HL-60 (cell line): ENCODE measurements around the gene NPTXR.
A peak's percentile ranks its signal among the peaks of the same experiment; 100 is the strongest.

Experiments
- DNase-seq, 2 experiments: peaks; one replicate each; pipeline ENCODE4 v3.0.0-alpha.2; 2010 to 2020; ENCODE audit warnings: low read depth in 1 of 2, low spot score in 1 of 2
- H3K27ac ChIP-seq: fragments of 250-450 bp; sonication (Bioruptor Pico); replicated peaks from 2 replicates; pipeline ENCODE4 v1.5.1; 2020; ENCODE audit warnings: mild to moderate bottlenecking, moderate library complexity
- H3K27me3 ChIP-seq: fragments of 250-450 bp; sonication (Bioruptor Pico); 2 replicates; pipeline ENCODE4 v1.5.1; 2021; ENCODE audit warnings: mild to moderate bottlenecking, moderate library complexity; ENCODE audit not compliant: insufficient read depth, poor library complexity, severe bottlenecking
- H3K4me3 ChIP-seq: replicated peaks from 2 replicates; pipeline ENCODE4 v1.5.1; 2011; ENCODE audit warnings: mild to moderate bottlenecking, control low read depth, low read length; ENCODE audit not compliant: insufficient read depth
- GABPA ChIP-seq: IDR thresholded peaks from 2 replicates; pipeline ENCODE4 v1.6.1; 2012; ENCODE audit warnings: low read depth
- POLR2AphosphoS5 ChIP-seq: IDR thresholded peaks from 2 replicates; pipeline ENCODE4 v1.6.1; 2012; ENCODE audit warnings: low read depth
- SPI1 ChIP-seq: IDR thresholded peaks from 2 replicates; pipeline ENCODE4 v1.6.1; 2012; ENCODE audit warnings: low read depth, mild to moderate bottlenecking, borderline replicate concordance
- TF ChIP-seq, protein P1 (sequence below): IDR thresholded peaks from one replicate; pipeline ENCODE4 v1.5.1; 2011; ENCODE audit warnings: low read length, control low read depth, inconsistent platforms; ENCODE audit not compliant: insufficient read depth
- TF ChIP-seq, protein P2 (sequence below): IDR thresholded peaks from 2 replicates; pipeline ENCODE4 v1.6.1; 2012; ENCODE audit warnings: low read depth; ENCODE audit not compliant: insufficient replicate concordance

Gene NPTXR

DNA sequence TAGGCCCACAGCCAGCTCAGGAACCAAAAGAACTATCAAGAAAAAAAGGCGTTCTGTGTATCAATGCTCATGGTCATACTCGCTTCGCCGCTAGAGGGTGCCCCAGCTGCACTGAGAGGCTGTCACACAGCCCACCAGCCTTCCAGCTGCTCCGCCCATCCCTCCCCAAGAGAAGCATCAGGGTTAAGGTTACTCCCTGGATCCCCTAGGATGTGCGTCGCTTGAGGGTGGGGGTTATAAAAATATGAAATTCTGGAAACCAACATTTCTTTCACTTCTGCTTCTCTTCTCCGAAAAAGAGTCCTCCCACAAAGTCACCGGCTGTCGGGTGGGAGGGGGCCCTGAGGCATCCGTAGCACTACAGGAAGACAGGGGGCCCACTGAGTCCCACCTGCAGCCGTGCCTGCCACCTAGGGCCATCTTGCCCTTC is 26.5 kb upstream of the NPTXR start:
- Histone ChIP-seq H3K4me3 (peak overlapping the region; percentile 72; the same call in 1 of the 2 replicates), H3K27ac (no peak overlapping the region), H3K27me3 (peaks cover 8% of the 10 kb centered on the region)
- TF ChIP-seq SPI1, result no peak
- TF ChIP-seq, protein P1, sequence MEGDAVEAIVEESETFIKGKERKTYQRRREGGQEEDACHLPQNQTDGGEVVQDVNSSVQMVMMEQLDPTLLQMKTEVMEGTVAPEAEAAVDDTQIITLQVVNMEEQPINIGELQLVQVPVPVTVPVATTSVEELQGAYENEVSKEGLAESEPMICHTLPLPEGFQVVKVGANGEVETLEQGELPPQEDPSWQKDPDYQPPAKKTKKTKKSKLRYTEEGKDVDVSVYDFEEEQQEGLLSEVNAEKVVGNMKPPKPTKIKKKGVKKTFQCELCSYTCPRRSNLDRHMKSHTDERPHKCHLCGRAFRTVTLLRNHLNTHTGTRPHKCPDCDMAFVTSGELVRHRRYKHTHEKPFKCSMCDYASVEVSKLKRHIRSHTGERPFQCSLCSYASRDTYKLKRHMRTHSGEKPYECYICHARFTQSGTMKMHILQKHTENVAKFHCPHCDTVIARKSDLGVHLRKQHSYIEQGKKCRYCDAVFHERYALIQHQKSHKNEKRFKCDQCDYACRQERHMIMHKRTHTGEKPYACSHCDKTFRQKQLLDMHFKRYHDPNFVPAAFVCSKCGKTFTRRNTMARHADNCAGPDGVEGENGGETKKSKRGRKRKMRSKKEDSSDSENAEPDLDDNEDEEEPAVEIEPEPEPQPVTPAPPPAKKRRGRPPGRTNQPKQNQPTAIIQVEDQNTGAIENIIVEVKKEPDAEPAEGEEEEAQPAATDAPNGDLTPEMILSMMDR, result peak; percentile 84
- DNase-seq, result peak; percentile 43 to 85

DNA sequence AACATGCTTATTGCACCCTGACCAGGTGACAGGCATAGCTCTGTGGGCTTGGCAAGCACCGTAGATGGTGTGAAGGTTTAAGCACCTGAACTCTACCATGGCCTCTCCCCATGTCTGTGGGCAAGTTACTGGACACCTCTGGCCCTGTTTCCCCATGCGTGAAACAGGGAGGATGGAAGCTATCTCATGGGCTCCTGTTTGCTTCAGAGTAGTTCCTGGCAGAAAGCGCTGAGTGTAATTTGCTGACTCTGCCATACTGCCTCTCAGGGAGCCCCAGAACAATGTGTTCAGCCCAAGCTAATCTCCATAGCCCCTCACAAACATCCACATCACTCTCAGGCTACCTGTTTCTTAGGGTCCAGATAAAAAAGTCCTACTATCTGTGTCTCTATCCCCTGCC is 25.8 kb upstream of the NPTXR start:
- Histone ChIP-seq H3K27ac (no peak overlapping the region), H3K27me3 (peaks cover 8% of the 10 kb centered on the region), H3K4me3 (no peak overlapping the region)
- DNase-seq, result no peak
- no peak for TF ChIP-seq SPI1
- TF ChIP-seq POLR2AphosphoS5, result no peak
- TF ChIP-seq, protein P2, sequence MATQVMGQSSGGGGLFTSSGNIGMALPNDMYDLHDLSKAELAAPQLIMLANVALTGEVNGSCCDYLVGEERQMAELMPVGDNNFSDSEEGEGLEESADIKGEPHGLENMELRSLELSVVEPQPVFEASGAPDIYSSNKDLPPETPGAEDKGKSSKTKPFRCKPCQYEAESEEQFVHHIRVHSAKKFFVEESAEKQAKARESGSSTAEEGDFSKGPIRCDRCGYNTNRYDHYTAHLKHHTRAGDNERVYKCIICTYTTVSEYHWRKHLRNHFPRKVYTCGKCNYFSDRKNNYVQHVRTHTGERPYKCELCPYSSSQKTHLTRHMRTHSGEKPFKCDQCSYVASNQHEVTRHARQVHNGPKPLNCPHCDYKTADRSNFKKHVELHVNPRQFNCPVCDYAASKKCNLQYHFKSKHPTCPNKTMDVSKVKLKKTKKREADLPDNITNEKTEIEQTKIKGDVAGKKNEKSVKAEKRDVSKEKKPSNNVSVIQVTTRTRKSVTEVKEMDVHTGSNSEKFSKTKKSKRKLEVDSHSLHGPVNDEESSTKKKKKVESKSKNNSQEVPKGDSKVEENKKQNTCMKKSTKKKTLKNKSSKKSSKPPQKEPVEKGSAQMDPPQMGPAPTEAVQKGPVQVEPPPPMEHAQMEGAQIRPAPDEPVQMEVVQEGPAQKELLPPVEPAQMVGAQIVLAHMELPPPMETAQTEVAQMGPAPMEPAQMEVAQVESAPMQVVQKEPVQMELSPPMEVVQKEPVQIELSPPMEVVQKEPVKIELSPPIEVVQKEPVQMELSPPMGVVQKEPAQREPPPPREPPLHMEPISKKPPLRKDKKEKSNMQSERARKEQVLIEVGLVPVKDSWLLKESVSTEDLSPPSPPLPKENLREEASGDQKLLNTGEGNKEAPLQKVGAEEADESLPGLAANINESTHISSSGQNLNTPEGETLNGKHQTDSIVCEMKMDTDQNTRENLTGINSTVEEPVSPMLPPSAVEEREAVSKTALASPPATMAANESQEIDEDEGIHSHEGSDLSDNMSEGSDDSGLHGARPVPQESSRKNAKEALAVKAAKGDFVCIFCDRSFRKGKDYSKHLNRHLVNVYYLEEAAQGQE, result no peak
- no peak for TF ChIP-seq GABPA
- TF ChIP-seq, protein P1, result no peak

DNA sequence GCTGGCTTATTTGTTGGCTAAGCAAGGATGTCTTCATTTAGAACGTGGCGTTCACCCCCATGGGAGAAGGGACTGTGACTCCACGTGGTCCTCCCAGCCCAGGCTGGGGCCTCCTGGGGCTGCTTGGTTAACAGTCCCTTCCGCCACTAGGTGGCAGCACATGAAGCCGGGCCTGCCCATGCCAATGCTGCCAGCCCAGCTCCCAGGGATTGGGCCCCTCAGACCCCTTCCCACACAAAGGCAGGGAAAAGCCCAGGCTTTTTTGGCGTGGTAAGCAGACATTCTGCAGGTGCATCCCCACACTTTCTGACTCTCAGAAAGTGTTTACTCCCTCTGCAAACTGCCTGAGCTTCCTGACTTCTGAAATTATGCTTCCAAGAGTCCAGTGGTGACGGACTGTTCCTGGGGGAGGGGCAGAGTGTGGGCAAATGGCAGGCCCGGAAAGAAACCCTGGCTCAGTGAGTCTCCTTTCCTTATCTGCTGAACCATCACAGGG is 25.1 kb upstream of the NPTXR start:
- H3K4me3 ChIP-seq, result no peak overlapping the region
- H3K27ac ChIP-seq, result no peak overlapping the region
- H3K27me3 ChIP-seq, result peaks cover 8% of the 10 kb centered on the region
- peak; percentile 54 to 76 for DNase-seq
- TF ChIP-seq, protein P2, result no peak
- TF ChIP-seq GABPA, result no peak
- TF ChIP-seq, protein P1, result peak; percentile 86
- no peak for TF ChIP-seq SPI1
- TF ChIP-seq POLR2AphosphoS5, result no peak

DNA sequence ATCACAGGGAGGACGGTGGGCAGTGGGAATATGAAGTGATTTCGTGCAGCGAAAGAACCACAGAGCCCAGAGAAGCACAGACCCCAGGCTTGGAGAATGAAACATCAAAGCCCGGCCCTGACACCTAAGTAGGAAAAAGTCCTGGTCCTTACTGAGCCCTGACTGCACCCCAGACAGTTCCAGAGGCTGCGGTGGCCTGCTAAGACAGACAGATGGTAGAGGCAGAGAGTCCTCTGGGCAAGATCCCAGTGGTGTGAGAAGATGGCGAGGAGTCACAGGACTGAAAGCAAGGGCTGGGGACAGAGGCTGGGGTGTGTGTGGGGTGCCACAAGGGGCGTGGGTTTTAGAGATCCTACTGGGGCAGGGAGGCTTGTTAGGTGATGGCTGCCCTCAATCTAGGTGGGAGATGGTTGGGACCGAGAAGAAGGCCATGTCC is 24.5 kb upstream of the NPTXR start:
- H3K27ac ChIP-seq, result no peak overlapping the region

More for the DNA sequence above, 24.5 kb upstream of the NPTXR start:
- H3K4me3 ChIP-seq, result no peak overlapping the region
- H3K27me3 ChIP-seq, result peaks cover 7% of the 10 kb centered on the region
- no peak for TF ChIP-seq SPI1
- TF ChIP-seq, protein P1, result no peak
- DNase-seq, result no peak
